Ishikawa (cell line): Measurements from ENCODE around the gene MIDN.
A peak's percentile ranks its signal among the peaks of the same experiment; 100 is the strongest.

Experiments used
- CEBPB ChIP-seq: IDR thresholded peaks from 2 replicates; pipeline ENCODE4 v1.6.1; 2012
- CREB1 ChIP-seq: IDR thresholded peaks from 2 replicates; pipeline ENCODE4 v1.6.1; 2012; ENCODE audit warnings: low read depth
- EGR1 ChIP-seq: IDR thresholded peaks from 2 replicates; pipeline ENCODE4 v1.6.1; 2012
- EP300 ChIP-seq: IDR thresholded peaks from 2 replicates; pipeline ENCODE4 v1.6.1; 2012; ENCODE audit warnings: borderline replicate concordance
- FOXM1 ChIP-seq: IDR thresholded peaks from 2 replicates; pipeline ENCODE4 v1.6.1; 2012; ENCODE audit warnings: low read depth, borderline replicate concordance
- MAX ChIP-seq: IDR thresholded peaks from 2 replicates; pipeline ENCODE4 v1.6.1; 2012
- NFIC ChIP-seq: IDR thresholded peaks from 2 replicates; pipeline ENCODE4 v1.6.1; 2012
- RAD21 ChIP-seq: IDR thresholded peaks from 2 replicates; pipeline ENCODE4 v1.6.1; 2012; ENCODE audit warnings: low read depth
- REST ChIP-seq: IDR thresholded peaks from 2 replicates; pipeline ENCODE4 v1.6.1; 2012; ENCODE audit warnings: low read depth, mild to moderate bottlenecking
- TAF1 ChIP-seq: IDR thresholded peaks from 2 replicates; pipeline ENCODE4 v1.6.1; 2012; ENCODE audit warnings: low read depth, mild to moderate bottlenecking
- TCF12 ChIP-seq: IDR thresholded peaks from 2 replicates; pipeline ENCODE4 v1.6.1; 2012; ENCODE audit warnings: low read depth
- TEAD4 ChIP-seq: IDR thresholded peaks from 2 replicates; pipeline ENCODE4 v1.6.1; 2012
- USF1 ChIP-seq: IDR thresholded peaks from 2 replicates; pipeline ENCODE4 v1.6.1; 2012
- YY1 ChIP-seq: IDR thresholded peaks from 2 replicates; pipeline ENCODE4 v1.6.1; 2012; ENCODE audit warnings: low read depth
- ZBTB7A ChIP-seq: IDR thresholded peaks from 2 replicates; pipeline ENCODE4 v1.6.1; 2012; ENCODE audit warnings: low read depth

The MIDN gene

DNA sequence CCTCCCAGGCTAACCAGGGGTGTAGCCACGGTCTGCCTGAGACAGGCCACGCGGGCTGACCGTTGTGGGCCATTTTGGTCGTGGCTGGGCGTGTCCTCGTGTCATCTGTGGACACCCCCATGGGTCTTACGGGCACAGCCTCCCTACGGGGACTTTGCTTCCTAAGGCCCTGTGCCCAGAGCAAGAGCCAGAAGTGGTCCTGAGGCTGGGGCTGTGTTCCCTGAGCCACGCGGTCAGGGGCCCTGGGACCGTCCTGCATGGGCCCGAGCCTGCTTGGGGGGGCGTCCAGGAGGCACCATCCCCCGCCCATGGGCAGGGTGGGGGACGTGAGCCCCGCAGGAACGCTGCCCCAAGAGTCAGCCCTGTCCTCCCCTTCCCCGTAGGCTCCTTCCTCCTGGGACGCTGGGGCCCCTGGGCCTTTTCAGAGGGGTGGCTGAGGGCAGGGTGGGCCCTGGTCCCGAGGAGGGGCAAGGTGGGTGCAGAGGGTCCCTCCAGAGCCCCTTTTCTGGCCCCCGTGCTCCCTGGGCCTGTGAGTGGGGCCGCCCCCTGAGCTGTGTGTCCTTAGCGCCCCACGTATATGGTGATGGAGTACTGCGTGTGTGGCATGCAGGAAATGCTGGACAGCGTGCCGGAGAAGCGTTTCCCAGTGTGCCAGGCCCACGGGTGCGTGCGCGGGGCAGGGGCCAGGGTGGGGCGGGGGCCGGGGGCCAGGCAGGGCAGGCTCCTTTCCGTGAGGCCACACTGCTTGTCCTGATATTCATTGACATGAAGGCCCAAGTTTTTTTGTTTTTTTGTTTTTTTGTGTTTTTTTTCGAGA is 29.4 kb upstream of the MIDN start:
- TF ChIP-seq FOXM1 (no peak), TCF12 (no peak), TAF1 (no peak)

DNA sequence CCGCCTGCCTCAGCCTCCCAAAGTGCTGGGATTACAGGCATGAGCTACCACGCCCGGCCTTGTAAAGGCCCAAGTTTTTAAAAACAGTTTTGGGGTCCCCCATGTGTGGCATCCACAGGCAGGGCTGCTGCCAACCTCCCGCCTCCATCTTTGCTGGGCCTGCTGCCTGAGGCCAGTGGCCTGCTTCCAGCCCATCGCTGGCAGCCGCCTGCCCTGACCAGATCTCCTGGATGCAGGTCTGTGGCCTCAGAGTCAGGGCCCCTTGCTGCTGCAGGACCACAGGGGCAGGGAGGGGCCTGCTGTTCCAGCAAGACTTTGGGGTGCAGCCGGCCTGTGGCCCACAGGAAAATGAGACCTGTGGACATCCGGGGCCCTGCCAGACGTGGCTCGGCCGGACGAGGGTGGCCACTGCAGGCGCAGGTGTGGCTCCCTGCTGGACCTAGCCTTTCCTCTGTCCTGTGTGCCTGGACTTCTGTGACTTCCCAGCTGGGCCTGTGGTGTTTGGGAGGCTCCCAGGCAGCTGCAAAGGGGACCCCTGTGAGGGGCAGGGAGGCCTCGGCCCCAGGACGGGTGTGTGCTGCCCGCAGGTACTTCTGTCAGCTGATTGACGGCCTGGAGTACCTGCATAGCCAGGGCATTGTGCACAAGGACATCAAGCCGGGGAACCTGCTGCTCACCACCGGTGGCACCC is 28.5 kb upstream of the MIDN start:
- TF ChIP-seq RAD21 (no peak), TEAD4 (no peak)

DNA sequence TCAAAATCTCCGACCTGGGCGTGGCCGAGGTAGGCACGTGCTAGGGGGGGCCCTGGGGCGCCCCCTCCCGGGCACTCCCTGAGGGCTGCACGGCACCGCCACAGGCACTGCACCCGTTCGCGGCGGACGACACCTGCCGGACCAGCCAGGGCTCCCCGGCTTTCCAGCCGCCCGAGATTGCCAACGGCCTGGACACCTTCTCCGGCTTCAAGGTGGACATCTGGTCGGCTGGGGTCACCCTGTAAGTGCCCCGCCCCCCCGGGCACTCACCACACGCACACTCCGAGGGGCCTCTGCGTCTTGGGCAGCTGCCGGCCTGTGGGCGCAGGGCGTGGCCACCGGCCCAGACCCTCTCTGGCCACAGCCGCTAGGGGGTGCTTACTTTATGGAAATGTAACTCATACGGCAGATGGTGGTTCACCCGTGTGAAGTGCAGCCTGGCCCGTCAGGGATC is 27.9 kb upstream of the MIDN start:
- no peak for TF ChIP-seq REST
- TF ChIP-seq EGR1: no peak

DNA sequence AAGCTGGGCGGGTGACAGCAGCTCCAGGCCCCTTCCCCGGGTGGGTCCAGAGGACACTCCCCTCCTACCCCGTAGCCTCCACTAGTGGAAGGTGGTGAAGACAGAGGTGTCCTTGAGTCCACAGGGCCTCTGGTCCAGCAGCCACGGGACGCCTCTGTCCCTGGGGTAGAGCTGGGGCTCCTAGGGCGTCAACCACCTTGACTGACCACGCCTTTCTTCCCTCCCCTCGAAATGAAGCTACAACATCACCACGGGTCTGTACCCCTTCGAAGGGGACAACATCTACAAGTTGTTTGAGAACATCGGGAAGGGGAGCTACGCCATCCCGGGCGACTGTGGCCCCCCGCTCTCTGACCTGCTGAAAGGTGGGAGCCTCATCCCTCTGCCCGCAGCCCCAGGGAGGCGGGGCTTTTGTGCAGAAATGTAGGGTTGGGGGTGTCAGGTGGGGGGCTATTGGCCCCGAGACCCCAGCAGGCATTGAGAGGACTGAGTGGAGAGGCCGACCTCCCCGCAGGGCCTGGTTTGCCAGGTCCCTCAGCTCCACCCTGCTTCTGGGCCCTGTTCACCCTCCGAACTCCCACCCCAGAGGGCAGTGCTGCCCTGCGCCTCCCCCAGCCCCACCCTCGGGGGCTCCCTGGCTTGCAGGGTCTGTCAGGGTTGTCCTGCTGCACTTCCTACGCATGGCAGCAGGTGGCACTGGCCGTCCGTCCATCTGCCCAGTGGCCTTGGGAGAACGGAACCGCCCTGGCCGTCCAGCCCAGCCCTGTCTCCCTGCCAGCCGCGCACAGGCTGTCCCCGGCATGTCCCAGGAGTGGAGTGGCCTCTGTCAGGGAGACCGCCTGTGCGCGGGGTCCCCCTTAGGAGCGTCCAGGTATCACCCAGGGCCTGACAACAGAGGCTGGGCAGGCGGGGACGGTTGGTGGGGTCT is 27.1 kb upstream of the MIDN start:
- TF ChIP-seq EGR1 (no peak), RAD21 (peak; percentile 54)

DNA sequence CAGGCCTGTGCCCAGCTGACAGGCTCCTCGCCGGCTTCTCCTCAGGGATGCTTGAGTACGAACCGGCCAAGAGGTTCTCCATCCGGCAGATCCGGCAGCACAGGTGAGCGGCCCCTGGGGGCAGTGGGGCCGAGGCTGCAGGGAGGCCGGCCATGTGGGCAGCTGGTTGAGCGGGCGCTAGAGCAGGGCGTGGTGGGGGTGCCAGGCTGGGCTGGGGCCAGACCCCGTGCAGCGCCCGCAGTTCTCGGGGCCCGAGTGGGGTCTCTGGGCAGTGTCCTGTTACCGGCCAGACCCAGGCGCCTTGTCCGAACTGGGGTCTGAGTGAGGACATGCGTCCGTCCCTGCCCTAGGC is 26.5 kb upstream of the MIDN start:
- no peak for TF ChIP-seq EGR1
- TF ChIP-seq CEBPB: no peak
- no peak for TF ChIP-seq YY1
- no peak for TF ChIP-seq MAX
- no peak for TF ChIP-seq ZBTB7A
- TF ChIP-seq FOXM1: no peak
- TF ChIP-seq TEAD4: no peak
- TF ChIP-seq EP300: no peak
- TF ChIP-seq NFIC: no peak
- TF ChIP-seq CREB1: no peak
- TF ChIP-seq TAF1: no peak
- no peak for TF ChIP-seq REST
- TF ChIP-seq USF1: no peak
- no peak for TF ChIP-seq RAD21

DNA sequence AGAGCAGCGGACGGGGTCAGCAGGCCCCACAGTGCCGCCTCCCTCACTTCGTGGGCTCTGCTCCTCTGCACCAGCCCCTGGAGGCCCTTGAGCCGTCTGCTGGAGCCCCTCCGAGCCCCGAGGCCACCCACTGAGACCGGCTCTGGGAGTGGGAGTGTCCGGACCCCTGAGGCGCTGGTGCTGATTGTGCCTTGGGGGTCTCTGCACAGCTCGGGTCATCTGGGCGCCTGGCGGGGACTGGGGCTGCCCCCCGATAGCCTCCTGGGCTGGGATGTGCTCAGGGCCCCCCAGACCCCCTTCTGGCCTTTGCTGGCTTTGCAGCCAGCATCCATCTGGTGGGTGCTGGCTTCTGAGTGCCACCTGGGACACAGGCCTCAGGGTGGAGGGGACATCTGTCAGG is 26.0 kb upstream of the MIDN start:
- TF ChIP-seq EP300: no peak
- no peak for TF ChIP-seq TCF12
- TF ChIP-seq NFIC: no peak
- no peak for TF ChIP-seq YY1
- TF ChIP-seq MAX: no peak
- no peak for TF ChIP-seq TAF1
- TF ChIP-seq EGR1: no peak
- TF ChIP-seq TEAD4: no peak
- TF ChIP-seq CREB1: no peak
- no peak for TF ChIP-seq ZBTB7A
- TF ChIP-seq USF1: no peak
- TF ChIP-seq REST: no peak
- no peak for TF ChIP-seq RAD21
- no peak for TF ChIP-seq CEBPB
- TF ChIP-seq FOXM1: no peak
